Measurements from ENCODE around the gene FCER1G.

DNA sequence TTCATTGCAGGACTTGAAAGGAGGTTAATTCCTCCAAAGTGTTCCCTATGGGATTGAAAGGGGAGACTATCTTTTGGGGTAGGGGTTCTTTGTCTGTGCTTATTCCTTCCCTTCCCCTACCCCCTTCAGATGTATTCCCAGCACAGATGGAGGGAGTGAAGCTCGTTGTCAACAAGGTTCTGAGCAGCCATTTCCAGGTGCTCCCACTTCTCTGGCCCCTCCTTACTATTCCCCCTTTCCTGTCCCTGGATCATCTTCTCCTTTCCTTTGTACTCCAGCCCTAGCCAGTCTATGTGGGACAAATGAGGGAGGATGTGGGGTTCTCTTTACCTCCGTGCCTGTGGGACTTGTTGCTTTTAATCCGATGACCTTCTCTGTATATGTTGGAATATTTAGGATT is 11.7 kb downstream of the FCER1G start:
- TF ChIP-seq, protein P1, sequence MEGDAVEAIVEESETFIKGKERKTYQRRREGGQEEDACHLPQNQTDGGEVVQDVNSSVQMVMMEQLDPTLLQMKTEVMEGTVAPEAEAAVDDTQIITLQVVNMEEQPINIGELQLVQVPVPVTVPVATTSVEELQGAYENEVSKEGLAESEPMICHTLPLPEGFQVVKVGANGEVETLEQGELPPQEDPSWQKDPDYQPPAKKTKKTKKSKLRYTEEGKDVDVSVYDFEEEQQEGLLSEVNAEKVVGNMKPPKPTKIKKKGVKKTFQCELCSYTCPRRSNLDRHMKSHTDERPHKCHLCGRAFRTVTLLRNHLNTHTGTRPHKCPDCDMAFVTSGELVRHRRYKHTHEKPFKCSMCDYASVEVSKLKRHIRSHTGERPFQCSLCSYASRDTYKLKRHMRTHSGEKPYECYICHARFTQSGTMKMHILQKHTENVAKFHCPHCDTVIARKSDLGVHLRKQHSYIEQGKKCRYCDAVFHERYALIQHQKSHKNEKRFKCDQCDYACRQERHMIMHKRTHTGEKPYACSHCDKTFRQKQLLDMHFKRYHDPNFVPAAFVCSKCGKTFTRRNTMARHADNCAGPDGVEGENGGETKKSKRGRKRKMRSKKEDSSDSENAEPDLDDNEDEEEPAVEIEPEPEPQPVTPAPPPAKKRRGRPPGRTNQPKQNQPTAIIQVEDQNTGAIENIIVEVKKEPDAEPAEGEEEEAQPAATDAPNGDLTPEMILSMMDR (conservative IDR thresholded peaks at IDR 0.05; ENCODE audit: low read depth, low read length), result no peak
- TF ChIP-seq POLR2A (IDR thresholded peaks at IDR 0.05; ENCODE audit: low read depth, low read length), result no peak
- TF ChIP-seq, protein P2, sequence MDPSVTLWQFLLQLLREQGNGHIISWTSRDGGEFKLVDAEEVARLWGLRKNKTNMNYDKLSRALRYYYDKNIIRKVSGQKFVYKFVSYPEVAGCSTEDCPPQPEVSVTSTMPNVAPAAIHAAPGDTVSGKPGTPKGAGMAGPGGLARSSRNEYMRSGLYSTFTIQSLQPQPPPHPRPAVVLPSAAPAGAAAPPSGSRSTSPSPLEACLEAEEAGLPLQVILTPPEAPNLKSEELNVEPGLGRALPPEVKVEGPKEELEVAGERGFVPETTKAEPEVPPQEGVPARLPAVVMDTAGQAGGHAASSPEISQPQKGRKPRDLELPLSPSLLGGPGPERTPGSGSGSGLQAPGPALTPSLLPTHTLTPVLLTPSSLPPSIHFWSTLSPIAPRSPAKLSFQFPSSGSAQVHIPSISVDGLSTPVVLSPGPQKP (IDR thresholded peaks at IDR 0.05; ENCODE audit: borderline replicate concordance, low read depth, low read length), result no peak
- no peak for TF ChIP-seq RCOR1 (IDR thresholded peaks at IDR 0.05; ENCODE audit: insufficient replicate concordance, low read length)
- TF ChIP-seq BHLHE40 (IDR thresholded peaks at IDR 0.05; ENCODE audit: low read depth, low read length), result no peak
- no peak for TF ChIP-seq SMC3 (IDR thresholded peaks at IDR 0.05; ENCODE audit: low read depth, low read length)
- no peak for TF ChIP-seq MAZ (IDR thresholded peaks at IDR 0.05; ENCODE audit: borderline replicate concordance, low read depth, low read length)
- no peak for TF ChIP-seq RAD21 (IDR thresholded peaks at IDR 0.05; ENCODE audit: low read length)
- TF ChIP-seq, protein P3, sequence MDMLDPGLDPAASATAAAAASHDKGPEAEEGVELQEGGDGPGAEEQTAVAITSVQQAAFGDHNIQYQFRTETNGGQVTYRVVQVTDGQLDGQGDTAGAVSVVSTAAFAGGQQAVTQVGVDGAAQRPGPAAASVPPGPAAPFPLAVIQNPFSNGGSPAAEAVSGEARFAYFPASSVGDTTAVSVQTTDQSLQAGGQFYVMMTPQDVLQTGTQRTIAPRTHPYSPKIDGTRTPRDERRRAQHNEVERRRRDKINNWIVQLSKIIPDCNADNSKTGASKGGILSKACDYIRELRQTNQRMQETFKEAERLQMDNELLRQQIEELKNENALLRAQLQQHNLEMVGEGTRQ (IDR thresholded peaks at IDR 0.05; ENCODE audit: low read depth, low read length), result no peak
- TF ChIP-seq CHD1 (IDR thresholded peaks at IDR 0.05; ENCODE audit: low read depth, low read length), result no peak
- no peak for TF ChIP-seq CEBPB (IDR thresholded peaks at IDR 0.05; ENCODE audit: low read depth, low read length)
- no peak for TF ChIP-seq NFE2L2 (IDR thresholded peaks at IDR 0.05; ENCODE audit: low read depth, low read length)

Data from IMR-90 (cell line).